SU-DHL-6 (cell line): ENCODE measurements around the gene GLO1.

ENCODE experiments used
- EZH2phosphoT487 ChIP-seq: fragments of 200-600 bp; sonication (generic), shearing (Covaris generic); conservative IDR thresholded peaks from 2 replicates; pipeline ENCODE4 v1.6.1; 2018; ENCODE audit warnings: mild to moderate bottlenecking, antibody characterized with exemption, low read length, moderate library complexity, mixed read lengths
- TF ChIP-seq, protein P1 (sequence below): fragments of 200-600 bp; sonication (generic); IDR thresholded peaks from one replicate; pipeline ENCODE4 v1.5.1; 2017; ENCODE audit warnings: antibody characterized with exemption, mild to moderate bottlenecking, low read length, moderate library complexity; ENCODE audit not compliant: insufficient read depth, poor library complexity, severe bottlenecking

DNA sequence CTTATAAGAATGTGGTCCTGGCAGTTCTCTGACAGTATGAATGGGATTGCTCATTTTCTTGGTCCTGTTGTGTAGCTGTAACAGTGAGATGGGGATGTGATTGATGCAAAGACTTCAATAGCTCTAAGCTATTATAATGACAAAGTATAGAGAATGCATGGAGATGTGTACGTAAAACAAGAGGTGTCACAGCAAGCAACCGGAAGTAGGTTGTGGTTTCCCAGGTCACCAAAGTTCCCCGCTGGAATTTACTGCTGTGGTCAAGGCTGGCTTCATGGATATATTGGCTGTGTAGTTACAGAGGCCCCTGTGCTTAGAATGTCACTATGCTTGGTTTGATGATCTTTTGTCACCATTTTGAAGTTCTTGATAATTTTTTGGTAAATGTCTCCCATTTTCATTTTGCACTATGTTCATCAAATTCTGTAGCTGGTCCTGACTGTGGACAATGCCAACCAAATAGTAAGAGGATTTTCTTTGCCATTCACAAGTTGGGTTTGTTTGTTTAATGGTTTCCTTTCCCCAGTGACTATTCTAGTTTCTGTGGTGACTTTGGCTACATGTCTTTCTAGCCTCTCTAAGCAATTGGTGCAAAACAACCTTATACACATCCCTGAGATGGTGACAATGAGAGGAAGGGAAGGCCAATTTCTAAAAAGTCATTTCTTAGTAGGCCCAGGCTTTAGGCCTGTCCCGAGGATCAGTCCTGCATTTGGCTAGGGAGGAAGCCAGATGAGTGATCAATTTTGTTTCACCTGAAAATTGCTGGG lies 22.7 kb upstream of the GLO1 start:
- TF ChIP-seq, protein P1, sequence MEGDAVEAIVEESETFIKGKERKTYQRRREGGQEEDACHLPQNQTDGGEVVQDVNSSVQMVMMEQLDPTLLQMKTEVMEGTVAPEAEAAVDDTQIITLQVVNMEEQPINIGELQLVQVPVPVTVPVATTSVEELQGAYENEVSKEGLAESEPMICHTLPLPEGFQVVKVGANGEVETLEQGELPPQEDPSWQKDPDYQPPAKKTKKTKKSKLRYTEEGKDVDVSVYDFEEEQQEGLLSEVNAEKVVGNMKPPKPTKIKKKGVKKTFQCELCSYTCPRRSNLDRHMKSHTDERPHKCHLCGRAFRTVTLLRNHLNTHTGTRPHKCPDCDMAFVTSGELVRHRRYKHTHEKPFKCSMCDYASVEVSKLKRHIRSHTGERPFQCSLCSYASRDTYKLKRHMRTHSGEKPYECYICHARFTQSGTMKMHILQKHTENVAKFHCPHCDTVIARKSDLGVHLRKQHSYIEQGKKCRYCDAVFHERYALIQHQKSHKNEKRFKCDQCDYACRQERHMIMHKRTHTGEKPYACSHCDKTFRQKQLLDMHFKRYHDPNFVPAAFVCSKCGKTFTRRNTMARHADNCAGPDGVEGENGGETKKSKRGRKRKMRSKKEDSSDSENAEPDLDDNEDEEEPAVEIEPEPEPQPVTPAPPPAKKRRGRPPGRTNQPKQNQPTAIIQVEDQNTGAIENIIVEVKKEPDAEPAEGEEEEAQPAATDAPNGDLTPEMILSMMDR: no peak
- TF ChIP-seq EZH2phosphoT487: no peak
